Stimulated activated memory B cell treated with anti-CD40 and anti-IgM and Interleukin-4, amounts not matched to agents 10 μg/mL and 1 μg/mL and 100 μg/mL, for 72 hours (primary cell): ENCODE measurements around the gene NFATC2.

Experiments
- ATAC-seq: fragments of 150-1000 bp; cut with Tn5 transposase; 2 replicates; pipeline ENCODE4 v1.10.0; 2021
- H3K27ac Mint-ChIP-seq: one replicate; pipeline ENCODE4 v1.8.0; 2022; ENCODE audit warnings: mild to moderate bottlenecking, mixed read lengths
- H3K27me3 Mint-ChIP-seq: one replicate; pipeline ENCODE4 v1.8.0; 2022; ENCODE audit warnings: mixed read lengths
- H3K36me3 Mint-ChIP-seq: one replicate; pipeline ENCODE4 v1.8.0; 2022; ENCODE audit warnings: mixed read lengths
- H3K4me1 Mint-ChIP-seq: one replicate; pipeline ENCODE4 v1.8.0; 2022; ENCODE audit warnings: mixed read lengths
- H3K4me3 Mint-ChIP-seq: one replicate; pipeline ENCODE4 v1.8.0; 2022; ENCODE audit warnings: mild to moderate bottlenecking, moderate library complexity, mixed read lengths
- H3K9me3 Mint-ChIP-seq: one replicate; pipeline ENCODE4 v1.8.0; 2022; ENCODE audit warnings: mixed read lengths

Gene NFATC2

GRCh38 chr20:51417250-51418136, 125.0 kb downstream of the NFATC2 start:
- Mint-ChIP-seq H3K27ac (peak overlapping the region; percentile 68), H3K9me3 (no peaks in the 10 kb centered on the region), H3K36me3 (peaks cover 54% of the 10 kb centered on the region), H3K4me3 (no peak overlapping the region), H3K27me3 (no peaks in the 10 kb centered on the region), H3K4me1 (peaks cover 66% of the 10 kb centered on the region)
- ATAC-seq, result no peak

- peaks cover 56% of the 10 kb centered on the region for H3K36me3 Mint-ChIP-seq
- ATAC-seq, result no peak
- H3K9me3 Mint-ChIP-seq, result no peaks in the 10 kb centered on the region
- no peaks in the 10 kb centered on the region for H3K27me3 Mint-ChIP-seq
- peaks cover 69% of the 10 kb centered on the region for H3K4me1 Mint-ChIP-seq
- peak overlapping the region; percentile 68 for H3K27ac Mint-ChIP-seq
- no peak overlapping the region for H3K4me3 Mint-ChIP-seq
Measured at GRCh38 chr20:51416532-51417249, 125.8 kb downstream of the NFATC2 start.

- Mint-ChIP-seq H3K36me3 (peaks cover 56% of the 10 kb centered on the region), H3K27ac (peak overlapping the region; percentile 68), H3K9me3 (no peaks in the 10 kb centered on the region), H3K4me3 (peak overlapping the region; percentile 66), H3K27me3 (no peaks in the 10 kb centered on the region), H3K4me1 (peaks cover 70% of the 10 kb centered on the region)
- peak; percentile 64 for ATAC-seq
Measured at GRCh38 chr20:51413857-51414256, 128.7 kb downstream of the NFATC2 start.

- ATAC-seq, result no peak
- Mint-ChIP-seq H3K27ac (peak overlapping the region; percentile 70), H3K36me3 (peaks cover 55% of the 10 kb centered on the region), H3K9me3 (no peaks in the 10 kb centered on the region), H3K27me3 (no peaks in the 10 kb centered on the region), H3K4me1 (peaks cover 67% of the 10 kb centered on the region), H3K4me3 (no peak overlapping the region)
Measured at GRCh38 chr20:51412951-51413481, 129.5 kb downstream of the NFATC2 start.

- Mint-ChIP-seq H3K27ac (peak overlapping the region; percentile 70), H3K9me3 (no peaks in the 10 kb centered on the region), H3K4me1 (peaks cover 62% of the 10 kb centered on the region)
Measured at GRCh38 chr20:51412333-51412871, 130.1 kb downstream of the NFATC2 start.

GRCh38 chr20:51411870-51412269, 130.6 kb downstream of the NFATC2 start:
- no peak for ATAC-seq
- Mint-ChIP-seq H3K27ac (peak overlapping the region; percentile 70), H3K36me3 (peaks cover 57% of the 10 kb centered on the region), H3K9me3 (no peaks in the 10 kb centered on the region), H3K27me3 (no peaks in the 10 kb centered on the region), H3K4me3 (no peak overlapping the region), H3K4me1 (peaks cover 62% of the 10 kb centered on the region)

More at GRCh38 chr20:51412333-51412871, 130.1 kb downstream of the NFATC2 start:
- H3K4me3 Mint-ChIP-seq, result no peak overlapping the region
- peaks cover 57% of the 10 kb centered on the region for H3K36me3 Mint-ChIP-seq
- ATAC-seq, result no peak
- H3K27me3 Mint-ChIP-seq, result no peaks in the 10 kb centered on the region

- no peaks in the 10 kb centered on the region for H3K27me3 Mint-ChIP-seq
- H3K36me3 Mint-ChIP-seq, result peaks cover 57% of the 10 kb centered on the region
- no peaks in the 10 kb centered on the region for H3K9me3 Mint-ChIP-seq
- peaks cover 58% of the 10 kb centered on the region for H3K4me1 Mint-ChIP-seq
- no peak for ATAC-seq
- no peak overlapping the region for H3K27ac Mint-ChIP-seq
- H3K4me3 Mint-ChIP-seq, result no peak overlapping the region
Measured at GRCh38 chr20:51410586-51411325, 131.8 kb downstream of the NFATC2 start.

GRCh38 chr20:51409192-51409880, 133.2 kb downstream of the NFATC2 start:
- Mint-ChIP-seq H3K27ac (no peak overlapping the region), H3K27me3 (no peaks in the 10 kb centered on the region), H3K9me3 (no peaks in the 10 kb centered on the region), H3K4me3 (no peak overlapping the region), H3K4me1 (peaks cover 58% of the 10 kb centered on the region), H3K36me3 (peaks cover 63% of the 10 kb centered on the region)
- ATAC-seq, result no peak

GRCh38 chr20:51404297-51405060, 138.0 kb downstream of the NFATC2 start:
- Mint-ChIP-seq H3K9me3 (no peaks in the 10 kb centered on the region), H3K36me3 (peaks cover 70% of the 10 kb centered on the region), H3K4me3 (peak overlapping the region; percentile 42), H3K4me1 (peaks cover 75% of the 10 kb centered on the region), H3K27ac (peak overlapping the region; percentile 95), H3K27me3 (no peaks in the 10 kb centered on the region)
- peak; percentile 92 for ATAC-seq

GRCh38 chr20:51403466-51404220, 138.9 kb downstream of the NFATC2 start:
- no peaks in the 10 kb centered on the region for H3K9me3 Mint-ChIP-seq
- peaks cover 83% of the 10 kb centered on the region for H3K4me1 Mint-ChIP-seq
- H3K36me3 Mint-ChIP-seq, result peaks cover 68% of the 10 kb centered on the region
- no peak for ATAC-seq
- H3K4me3 Mint-ChIP-seq, result no peak overlapping the region
- H3K27ac Mint-ChIP-seq, result peak overlapping the region; percentile 95
- H3K27me3 Mint-ChIP-seq, result no peaks in the 10 kb centered on the region

GRCh38 chr20:51402201-51402600, 140.3 kb downstream of the NFATC2 start:
- Mint-ChIP-seq H3K27ac (peak overlapping the region; percentile 95), H3K9me3 (no peaks in the 10 kb centered on the region), H3K27me3 (no peaks in the 10 kb centered on the region), H3K36me3 (peaks cover 73% of the 10 kb centered on the region), H3K4me3 (peak overlapping the region; percentile 22), H3K4me1 (peaks cover 83% of the 10 kb centered on the region)
- ATAC-seq, result peak; percentile 14

- peaks cover 70% of the 10 kb centered on the region for H3K36me3 Mint-ChIP-seq
- no peaks in the 10 kb centered on the region for H3K27me3 Mint-ChIP-seq
- H3K27ac Mint-ChIP-seq, result peak overlapping the region; percentile 95
- H3K4me1 Mint-ChIP-seq, result peaks cover 77% of the 10 kb centered on the region
- H3K4me3 Mint-ChIP-seq, result peak overlapping the region; percentile 61
- ATAC-seq, result no peak
- no peaks in the 10 kb centered on the region for H3K9me3 Mint-ChIP-seq
Measured at GRCh38 chr20:51401496-51401895, 141.0 kb downstream of the NFATC2 start.
